ENCODE data around the gene ADGRD2. TPM values are rescaled to one million over a fixed set of nuclear protein-coding genes. Genes with fewer than 3 reads are reported as not detected.

Gene ADGRD2
- total RNA-seq, 1 experiment from 2014 or later = not detected

- no peak for DNase-seq (ENCODE audit: low spot score)
These were observed 47.8 kb downstream of the ADGRD2 start for GRCh38 chr9:124498040-124498439.

DNA sequence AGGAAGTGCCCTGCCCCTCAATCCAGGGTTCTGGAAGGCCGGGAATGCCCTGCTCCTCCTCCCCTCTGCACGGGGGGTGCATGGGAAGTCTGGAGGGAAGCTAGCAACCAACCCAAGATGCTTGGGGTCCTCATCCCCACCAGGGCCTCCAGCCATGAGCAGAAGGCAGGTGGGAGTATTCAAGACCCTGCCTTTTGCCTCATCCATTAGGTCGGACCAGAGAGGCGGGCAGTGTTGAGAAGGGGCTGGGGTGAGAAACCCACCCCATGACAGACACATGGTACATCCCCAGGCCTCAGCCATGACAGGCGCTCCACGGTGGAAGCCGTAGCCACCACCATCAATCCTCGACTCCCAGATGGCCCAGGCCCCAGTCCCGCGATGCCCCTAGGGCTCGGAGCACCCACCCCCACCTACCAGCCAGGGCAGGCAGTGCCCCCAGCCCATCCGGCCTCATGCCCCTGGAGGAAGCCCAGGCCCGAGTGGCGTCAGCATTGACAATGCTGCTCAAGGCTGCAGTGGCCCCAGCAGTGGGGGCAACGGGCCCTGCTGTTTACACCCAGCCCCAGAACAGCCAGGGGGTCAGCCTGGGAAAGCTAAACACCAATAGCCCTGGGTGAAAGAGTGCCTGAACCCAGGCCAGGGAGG is 48.4 kb downstream of the ADGRD2 start:
- no peak for DNase-seq (ENCODE audit: low spot score)

DNA sequence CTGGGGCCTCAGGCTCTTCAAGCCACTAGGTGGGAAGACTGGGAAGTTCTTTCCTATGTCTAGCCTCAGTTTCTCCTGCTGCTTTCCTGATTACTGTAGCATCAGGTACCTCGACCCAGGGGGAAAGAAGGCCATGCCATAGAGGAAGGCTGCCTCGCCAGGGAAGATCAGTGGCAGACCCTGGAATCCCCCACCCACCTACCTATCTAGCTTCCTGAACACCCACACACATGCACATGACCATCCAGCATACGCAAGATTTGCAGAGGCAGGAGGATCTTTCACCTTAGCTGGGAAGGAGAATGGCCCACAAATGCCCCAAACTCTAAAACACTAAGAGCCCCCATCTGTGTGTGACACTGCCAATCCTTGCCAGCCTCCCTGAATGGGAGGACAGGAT is 49.0 kb downstream of the ADGRD2 start:
- DNase-seq (ENCODE audit: low spot score) = no peak

GRCh38 chr9:124500028-124500795 is 50.0 kb downstream of the ADGRD2 start:
- no peak for DNase-seq (ENCODE audit: low spot score)

DNA sequence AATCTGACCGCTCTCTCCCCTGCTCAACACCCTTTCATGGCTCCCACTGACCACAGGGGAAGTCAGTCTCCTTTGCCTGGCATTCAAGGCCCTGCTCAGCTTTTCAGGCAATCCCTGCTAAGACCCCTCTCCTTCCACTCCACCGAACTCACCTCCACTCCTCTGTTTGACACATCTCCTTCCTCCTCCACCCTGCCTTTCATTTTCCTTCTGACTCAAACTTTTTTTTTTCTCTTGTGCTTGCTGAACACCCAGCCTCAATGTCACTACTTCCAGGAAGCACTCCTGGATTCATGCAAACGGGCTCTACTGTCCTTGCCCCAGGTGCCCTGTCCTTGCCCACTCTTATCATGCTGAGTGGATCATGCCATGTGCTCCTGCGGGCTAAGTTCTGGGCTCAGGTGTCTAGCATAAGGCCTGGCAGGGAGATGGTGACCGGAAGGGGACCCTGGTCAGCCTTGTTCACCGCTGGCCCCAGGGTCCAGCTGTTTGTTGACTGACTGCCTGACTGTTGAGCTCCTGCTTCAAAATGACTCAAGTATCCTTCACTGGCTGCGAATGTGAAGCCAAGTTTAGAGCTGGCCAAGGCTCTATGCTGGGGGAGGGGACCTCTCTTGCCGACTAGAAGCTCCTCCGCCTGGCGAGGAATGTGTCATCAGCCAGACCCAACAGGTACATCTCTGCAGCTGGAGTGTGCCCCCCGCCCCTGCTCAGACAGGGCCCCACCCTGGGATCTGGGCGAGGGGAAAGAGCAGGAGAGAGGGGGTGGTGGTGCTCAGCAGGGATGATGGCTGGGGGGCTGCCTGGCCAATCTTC is 50.8 kb downstream of the ADGRD2 start:
- DNase-seq (ENCODE audit: low spot score) = no peak

GRCh38 chr9:124501771-124502320 is 51.6 kb downstream of the ADGRD2 start:
- no peak for DNase-seq (ENCODE audit: low spot score)

- DNase-seq (ENCODE audit: low spot score) = no peak
These were observed 52.8 kb downstream of the ADGRD2 start for GRCh38 chr9:124502711-124503702.

DNA sequence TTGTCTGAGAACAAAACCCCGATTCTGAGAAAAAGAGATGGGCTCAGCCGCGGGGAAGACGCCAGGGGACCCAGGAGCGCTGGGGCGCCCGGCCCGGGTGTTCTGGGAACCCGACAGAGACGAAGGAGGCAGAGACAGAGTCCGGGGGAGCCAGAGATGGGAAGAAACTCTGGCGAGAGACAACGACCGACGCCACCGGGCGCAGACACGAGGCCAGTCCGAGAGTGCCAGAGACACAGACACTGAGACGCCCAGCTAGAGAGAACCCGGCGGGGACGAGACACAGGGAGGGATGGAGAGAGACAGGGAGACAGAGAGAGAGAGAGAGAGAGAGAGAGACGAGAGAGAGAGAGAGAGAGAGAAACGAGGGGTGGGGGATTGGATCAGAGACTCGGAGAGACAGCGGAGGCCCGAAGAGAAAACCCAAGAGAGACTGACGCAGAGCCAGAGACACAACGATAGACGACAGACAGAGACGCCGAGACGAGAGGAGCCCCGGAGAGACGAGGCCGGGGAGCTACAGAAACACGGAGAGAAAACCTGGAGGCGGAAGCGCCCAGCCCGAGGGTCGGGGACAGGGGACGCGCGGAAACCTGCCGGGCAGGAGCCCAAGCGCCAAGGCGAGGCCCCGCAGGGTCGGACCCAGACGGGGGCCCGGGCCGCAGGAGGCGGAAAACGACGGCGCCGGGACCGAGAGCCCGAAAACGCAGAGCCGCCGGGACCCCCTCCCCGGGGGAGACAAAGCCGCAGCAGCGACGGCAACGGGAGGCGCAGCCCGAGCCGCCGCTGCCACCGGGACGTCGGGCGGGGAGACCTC is 53.7 kb downstream of the ADGRD2 start:
- no peak for DNase-seq (ENCODE audit: low spot score)

DNA sequence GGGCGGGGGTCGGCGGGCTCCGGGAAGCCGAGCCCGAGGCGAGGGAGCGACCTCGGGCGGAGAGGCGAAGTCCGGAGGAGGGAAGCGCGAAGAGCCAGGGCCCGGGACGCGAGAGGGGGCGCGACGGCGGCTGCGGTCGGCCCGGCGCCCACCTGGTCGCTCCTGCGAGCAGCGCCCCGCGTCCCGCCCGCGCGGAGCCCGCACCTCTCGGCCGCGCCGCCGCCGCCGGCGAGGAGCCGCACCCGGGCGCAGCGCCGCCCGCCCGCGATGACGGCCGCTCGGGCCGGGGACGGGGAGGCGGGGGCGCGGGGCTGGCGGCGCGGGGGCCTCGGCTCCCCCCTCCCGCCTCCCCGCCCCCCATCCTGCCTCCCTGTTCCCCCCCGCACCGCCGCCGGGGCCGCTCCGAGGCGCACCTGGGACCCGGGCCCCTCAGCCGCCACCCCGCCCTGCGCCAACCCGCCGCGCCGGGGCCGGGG is 54.3 kb downstream of the ADGRD2 start:
- no peak for DNase-seq (ENCODE audit: low spot score)

DNA sequence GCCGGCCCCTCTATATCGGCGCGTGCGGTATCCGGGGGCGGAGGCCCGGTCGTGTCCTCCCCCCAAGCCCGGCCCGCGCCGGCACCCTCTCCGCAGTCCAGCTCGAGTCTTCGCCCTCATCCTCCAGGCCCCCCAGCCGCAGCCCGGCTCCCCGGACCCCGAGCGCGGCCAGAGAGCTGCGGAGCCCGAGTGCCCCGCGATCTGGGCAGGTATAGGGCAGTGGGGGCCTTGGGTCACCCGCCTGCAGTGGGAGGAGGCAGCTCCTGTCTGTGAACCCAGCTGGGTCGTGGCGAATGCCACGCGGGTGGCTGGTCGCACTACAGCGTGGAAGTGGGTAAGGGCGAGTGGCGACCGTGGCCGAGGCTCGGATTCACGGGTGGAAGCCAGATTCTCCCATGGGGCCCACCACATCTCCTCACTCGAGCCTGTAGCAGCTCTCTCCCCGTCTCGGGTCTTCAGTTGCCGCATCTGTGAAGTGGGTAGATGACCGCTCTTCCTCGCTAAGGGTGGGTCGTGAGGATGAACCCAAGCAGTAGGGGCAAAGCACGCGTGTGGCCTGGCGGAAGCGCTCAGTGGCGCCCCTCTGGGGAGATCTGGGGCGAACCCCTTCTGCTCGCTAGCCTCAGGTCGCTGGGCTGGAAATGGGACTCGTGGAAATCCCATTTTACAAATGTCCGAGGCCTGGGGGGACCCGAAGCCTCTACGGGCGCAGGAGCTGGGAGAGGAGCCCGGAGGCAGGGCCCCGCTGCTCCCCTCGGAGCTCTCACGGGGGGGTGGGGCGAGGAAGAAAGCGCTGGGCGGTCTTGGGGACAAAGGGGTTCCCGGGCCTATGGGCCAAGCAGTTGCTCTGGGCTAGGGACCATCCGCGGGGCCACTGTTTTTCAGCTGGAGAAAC is 55.0 kb downstream of the ADGRD2 start:
- DNase-seq (ENCODE audit: low spot score) = no peak

DNA sequence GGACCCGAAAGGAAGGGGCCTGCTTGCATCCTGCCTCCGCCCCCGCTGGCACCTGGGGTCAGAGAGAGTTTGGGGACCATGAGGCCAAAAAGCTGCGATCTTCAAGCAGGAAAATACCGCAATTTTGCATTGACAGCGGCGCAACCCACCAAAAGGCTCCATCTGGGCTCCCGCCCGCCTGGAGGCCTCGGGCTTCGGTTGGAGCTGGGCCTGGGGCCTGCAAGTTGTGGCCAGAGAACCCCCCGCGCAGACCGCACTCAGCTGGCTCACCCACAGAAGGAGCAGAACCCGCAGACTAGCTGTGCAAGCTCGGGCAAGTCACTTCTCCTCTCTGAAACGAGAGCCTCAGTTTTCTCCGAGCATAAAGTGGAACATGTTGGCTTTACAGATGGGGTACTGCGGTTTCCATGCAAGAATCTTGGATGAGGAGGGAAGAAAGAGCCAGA is 55.7 kb downstream of the ADGRD2 start:
- DNase-seq (ENCODE audit: low spot score) = no peak

DNA sequence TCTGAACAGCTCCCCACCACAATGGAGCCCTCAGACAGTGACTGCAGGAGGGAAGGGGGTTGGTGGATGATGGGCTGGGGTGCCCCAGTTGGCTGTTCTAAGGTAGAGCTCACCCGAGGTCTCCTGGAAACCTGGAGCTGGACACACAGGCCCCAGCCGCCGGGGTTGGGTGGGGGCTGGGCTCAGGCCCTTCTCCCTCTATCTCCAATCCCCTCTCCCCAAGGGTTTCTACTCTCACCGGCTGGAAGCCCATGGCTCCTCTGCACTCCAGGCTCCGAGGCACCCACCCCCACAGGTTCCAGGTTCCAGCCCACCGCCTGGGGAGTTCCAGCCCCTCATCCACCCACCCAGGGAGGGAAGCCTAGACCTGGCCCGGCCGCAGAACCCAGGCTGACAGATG is 56.2 kb downstream of the ADGRD2 start:
- no peak for DNase-seq (ENCODE audit: low spot score)

GRCh38 chr9:124506931-124507879 is 57.0 kb downstream of the ADGRD2 start, which contains the start of gene NR5A1:
Gene NR5A1 (minus strand): TSS chr9:124507399. CDS start chr9:124503395, 4,004 bp downstream.
- DNase-seq (ENCODE audit: low spot score) = no peak

DNA sequence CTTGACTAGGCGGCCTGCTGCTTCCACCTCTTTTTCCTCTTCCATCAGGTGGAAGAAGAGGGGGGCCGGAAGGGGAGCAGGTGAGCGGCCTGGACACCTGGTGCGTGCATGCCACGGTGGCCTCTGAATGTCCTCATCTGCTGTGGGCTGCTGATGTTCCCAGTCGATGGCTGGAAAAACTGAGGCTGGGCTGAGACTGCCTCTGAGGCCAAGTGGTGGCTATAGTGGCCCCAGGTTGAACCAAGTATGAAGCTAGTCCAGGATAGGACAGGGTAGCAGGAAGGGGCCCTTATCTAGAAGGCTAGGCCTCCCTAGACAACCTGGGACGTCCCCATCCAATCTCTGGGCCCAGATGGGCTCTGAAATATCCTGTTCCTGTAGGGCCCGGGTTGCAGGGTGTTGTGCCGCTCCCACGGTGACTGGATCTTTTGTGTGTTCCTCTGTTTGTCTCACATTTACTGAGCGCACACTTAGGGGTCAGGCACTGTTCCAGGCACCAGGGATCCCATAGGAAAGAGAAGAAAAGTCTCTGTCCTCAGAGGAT is 57.7 kb downstream of the ADGRD2 start:
- DNase-seq (ENCODE audit: low spot score) = no peak

GRCh38 chr9:124510650-124511425 is 60.6 kb downstream of the ADGRD2 start:
- no peak for DNase-seq (ENCODE audit: low spot score)

DNA sequence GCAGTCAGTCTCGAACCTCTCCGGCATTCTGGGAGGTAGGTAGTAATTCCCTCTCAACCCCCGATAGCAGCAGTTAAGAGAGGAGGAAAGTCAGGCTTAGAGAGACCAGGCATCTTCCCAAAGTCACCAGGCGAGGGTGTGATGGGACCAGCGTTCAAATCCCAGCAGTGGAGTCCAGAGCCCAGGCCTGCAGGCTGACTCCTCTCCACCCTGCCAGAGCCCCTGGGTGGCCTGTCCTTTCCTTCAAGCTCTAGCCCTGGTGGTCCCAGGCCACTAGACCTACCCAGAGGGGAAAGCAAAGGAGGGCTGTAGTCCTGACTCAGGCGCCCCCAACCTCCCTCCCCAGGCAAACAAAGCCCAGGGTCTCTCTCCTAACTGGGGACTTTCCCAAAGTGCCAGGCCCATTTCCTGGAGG is 61.2 kb downstream of the ADGRD2 start:
- no peak for DNase-seq (ENCODE audit: low spot score)
